Stimulated activated CD4-positive, alpha-beta T cell treated with anti-CD3 and anti-CD28 coated beads, Interleukin-2, amount 100 ng/mL, for 48 hours (primary cell): Measurements from ENCODE around the gene PNPLA2.

ENCODE experiments used
- DNase-seq, 2 donors: peaks; one replicate each; pipeline ENCODE4 v3.0.0-alpha.2; 2020

PNPLA2 gene

GRCh38 chr11:862696-863022 is 43.9 kb downstream of the PNPLA2 start:
- DNase-seq, result no peak

- no peak for DNase-seq
Measured at GRCh38 chr11:863023-863909, 44.6 kb downstream of the PNPLA2 start.

DNA sequence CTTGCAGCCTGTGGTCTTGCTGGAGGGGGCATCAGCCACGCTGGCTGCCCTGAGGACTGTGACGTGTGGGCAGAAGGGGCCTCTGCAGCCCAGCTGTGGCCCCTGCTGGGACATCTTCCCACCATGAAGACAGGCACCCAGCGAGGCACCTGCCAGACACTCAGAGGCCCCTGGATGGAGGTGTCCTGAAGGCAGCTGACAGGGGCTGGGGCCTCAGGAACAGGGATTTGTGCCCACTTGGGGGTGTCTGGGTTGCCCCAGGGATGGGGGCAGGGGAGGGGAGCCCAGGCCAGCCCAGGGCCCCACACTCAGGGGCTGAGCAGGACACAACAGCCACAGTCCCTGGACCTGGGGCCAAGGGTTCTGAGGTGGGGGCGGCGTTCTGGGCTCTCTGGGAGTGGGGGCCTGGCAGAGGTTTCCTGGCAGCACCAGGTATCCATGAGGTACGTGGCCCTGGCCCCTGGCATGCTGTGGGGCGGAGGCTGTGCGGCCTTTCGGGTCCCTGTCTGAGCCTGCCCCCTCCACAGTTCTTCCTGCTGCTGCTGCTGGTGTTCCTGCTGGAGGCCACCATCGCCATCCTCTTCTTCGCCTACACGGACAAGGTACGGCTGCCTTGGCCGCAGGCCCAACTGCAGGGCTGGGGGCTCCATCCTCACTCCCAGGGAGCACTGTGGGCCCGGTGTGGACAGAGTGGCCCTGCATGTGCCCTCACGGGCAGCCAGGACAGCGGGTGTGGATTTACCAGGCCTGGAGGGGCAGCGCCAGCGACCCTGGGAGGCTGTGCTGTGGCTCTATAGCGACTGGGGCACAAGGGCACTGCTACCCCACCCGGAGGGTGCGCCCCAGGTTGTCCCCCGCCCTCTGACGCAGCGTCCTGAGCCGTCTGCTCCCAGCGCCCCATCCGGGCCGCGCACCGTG is 45.5 kb downstream of the PNPLA2 start:
- no peak for DNase-seq

GRCh38 chr11:864898-865297 is 46.2 kb downstream of the PNPLA2 start:
- DNase-seq, result no peak

DNA sequence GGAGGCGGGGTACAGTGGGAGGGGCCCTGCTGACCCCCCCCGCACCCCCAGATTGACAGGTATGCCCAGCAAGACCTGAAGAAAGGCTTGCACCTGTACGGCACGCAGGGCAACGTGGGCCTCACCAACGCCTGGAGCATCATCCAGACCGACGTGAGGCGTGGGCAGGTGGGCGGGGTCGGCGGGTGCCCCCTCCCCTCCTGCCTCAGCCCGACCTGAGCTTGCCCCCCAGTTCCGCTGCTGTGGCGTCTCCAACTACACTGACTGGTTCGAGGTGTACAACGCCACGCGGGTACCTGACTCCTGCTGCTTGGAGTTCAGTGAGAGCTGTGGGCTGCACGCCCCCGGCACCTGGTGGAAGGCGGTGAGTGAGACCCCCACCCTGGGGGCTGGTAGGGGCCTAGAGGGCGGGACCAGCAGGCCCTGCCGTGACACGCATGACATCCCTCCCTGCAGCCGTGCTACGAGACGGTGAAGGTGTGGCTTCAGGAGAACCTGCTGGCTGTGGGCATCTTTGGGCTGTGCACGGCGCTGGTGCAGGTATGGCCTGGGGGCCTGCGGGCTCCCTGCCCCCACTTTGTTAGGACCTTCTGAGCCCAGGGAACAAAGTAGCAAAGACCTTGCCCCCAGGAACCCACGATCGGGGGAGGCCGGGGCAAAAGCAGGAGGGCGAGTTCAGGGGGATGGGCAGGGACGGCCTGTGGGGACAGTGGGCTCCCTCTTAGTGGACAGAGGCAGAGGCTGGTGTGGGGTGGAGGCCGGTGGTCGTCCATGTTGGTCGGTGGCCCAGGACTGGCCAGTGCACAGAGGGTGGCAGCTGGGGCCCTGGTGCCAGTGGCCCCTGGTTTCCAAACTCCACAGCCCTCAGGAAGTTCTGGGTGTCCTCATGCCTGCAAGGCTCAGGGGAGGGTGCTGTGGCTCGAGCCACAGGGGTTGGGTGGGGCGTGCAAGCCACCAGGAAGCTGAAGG is 47.0 kb downstream of the PNPLA2 start:
- no peak for DNase-seq

DNA sequence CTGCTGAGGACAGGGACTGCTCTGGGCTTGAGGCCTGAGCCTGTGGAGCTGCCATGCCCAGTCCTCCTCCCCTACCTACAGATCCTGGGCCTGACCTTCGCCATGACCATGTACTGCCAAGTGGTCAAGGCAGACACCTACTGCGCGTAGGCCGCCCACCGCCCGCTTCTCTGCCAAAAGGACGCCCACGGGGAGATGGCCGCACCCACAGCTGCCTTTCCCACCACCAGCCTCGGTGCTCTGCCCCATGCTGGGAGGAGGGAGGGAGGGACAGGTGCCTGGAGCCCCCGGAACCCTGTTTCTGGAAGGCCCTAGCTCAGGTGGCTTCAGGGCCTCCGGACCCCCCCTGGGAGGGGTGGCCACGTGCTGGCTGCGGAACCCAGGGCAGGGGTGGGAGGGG is 47.8 kb downstream of the PNPLA2 start:
- DNase-seq, result no peak

DNA sequence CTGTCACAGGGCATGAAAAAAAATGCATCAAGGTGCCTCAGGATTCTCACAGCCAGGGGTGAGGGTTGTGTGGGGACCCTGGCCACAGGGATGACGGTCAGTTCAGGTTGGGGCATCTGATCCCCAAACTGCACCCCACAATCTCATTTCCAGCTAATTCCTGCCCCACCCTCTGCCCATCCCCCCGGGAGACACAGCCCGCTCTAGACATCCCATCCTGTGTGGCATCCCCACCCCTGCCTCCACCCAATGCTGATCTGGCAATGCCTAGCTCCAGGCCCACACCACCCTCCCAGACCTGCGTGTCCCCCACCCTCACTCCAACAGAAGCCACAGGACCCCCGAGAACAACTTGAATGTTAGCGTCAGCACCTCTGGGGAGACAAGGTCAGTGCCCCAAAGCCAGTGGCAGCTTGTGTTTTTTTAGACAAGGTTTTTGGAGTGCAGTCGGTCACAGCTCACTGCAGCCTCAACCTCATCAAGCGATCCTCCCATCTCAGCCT is 49.2 kb downstream of the PNPLA2 start:
- no peak for DNase-seq

GRCh38 chr11:868394-868793 is 49.7 kb downstream of the PNPLA2 start:
- DNase-seq, result no peak

DNA sequence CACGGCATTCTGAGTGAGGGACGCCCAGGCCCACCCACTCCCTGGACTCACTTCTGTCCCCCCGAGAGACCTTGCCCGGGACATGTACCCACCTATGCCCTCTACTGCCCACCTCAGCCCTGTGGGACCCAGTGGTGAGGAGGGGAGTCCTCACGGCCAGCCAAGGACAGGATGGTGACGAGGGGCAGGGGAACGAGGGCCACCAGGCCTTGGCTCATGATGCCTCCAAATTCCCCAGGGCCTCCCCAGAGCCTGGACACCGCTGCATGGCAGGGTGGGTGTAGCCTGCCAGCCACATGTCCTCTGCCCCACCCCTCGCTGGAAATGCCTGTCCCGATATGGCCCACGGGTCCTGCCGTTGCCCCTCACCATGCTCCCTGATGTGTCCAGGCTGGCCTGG is 50.1 kb downstream of the PNPLA2 start:
- no peak for DNase-seq

- DNase-seq, result no peak
Measured at GRCh38 chr11:869399-870126, 50.8 kb downstream of the PNPLA2 start.

GRCh38 chr11:870127-870413 is 51.4 kb downstream of the PNPLA2 start:
- DNase-seq, result no peak

GRCh38 chr11:870418-870817 is 51.7 kb downstream of the PNPLA2 start:
- DNase-seq, result no peak

DNA sequence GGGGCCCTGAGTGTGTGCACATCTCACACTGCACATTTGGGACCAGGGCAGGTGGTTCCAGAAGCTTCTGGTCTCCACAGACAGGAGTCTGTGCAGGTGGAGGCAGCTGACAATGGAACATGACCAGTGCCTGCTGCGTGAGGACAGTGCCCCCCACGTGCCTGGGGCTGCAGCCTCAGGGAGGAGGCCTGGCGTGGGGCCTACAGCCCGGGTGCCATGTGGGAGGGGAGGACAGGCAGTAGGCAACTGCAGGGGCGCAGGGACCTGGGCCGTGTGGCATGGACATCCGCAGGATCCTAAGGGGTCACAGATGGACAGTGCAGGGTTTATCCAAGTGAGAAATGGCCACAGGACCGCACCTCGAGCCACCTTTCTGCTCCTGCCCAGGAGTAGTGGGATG is 52.8 kb downstream of the PNPLA2 start:
- no peak for DNase-seq

DNA sequence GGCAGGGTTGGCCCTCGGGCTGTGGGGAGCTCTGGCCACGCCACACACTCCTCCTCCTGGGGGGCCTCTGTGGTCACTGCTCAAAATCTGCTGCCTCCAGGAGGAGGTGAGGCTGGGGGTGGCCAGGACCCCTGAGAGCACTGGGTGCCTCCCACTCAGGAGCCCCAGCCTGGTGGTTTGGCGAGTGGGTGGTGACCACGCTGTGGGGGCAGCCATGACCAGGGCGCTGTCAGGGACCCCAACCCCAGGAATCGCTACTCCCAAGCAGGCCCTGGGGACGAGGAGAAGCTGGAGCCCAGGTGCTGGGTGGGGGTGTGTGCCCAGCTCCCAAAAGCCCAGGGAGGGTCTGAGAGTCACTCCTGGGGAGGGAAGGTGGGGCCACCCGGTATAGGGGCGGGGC is 54.1 kb downstream of the PNPLA2 start:
- no peak for DNase-seq

DNA sequence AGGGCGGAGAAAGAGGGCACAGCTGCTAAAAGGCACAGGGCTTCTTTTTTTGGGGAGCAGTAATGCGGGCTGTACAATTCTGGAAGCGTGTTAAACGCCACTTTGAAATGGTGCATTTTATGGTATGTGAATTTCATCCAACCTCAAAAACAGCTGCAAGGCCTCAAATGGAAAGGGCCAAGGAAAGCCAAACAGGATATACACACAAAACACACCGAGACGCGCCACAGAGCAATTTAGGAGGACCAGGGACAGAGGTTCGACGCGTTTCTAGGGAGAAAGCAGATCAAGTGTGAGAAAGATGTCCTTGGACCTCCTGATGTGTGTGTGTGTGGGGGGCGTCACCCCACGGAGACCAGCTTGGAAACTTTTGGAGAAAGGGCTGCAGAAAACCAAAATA is 55.0 kb downstream of the PNPLA2 start:
- no peak for DNase-seq
